Smooth muscle cell (in vitro differentiated cells): ENCODE results near the gene RBM47. TPM values are rescaled to one million over a fixed set of nuclear protein-coding genes. Genes with fewer than 3 reads are reported as not detected.

Experiments
- DNase-seq: peaks from one replicate; lab custom pipeline; 2025; ENCODE audit not compliant: unreplicated experiment; lab: John Stamatoyannopoulos, UW
- H2AFZ ChIP-seq: fragments of 200-600 bp; sonication (generic); 2 replicates; pipeline ENCODE4 v1.6.0; 2016; ENCODE audit warnings: antibody characterized with exemption, low read depth, mild to moderate bottlenecking
- H3F3A ChIP-seq: fragments of 200-600 bp; sonication (generic); 2 replicates; pipeline ENCODE4 v1.6.0; 2017; ENCODE audit warnings: antibody characterized with exemption, low read depth
- H3K27ac ChIP-seq: fragments of 200-600 bp; sonication (generic); 2 replicates; pipeline ENCODE4 v1.5.1; 2016; ENCODE audit warnings: low read depth, mild to moderate bottlenecking
- H3K27me3 ChIP-seq: fragments of 200-600 bp; sonication (generic); 2 replicates; pipeline ENCODE4 v1.6.1; 2016; ENCODE audit warnings: low read depth, mild to moderate bottlenecking
- H3K36me3 ChIP-seq: fragments of 200-600 bp; sonication (generic); 2 replicates; pipeline ENCODE4 v1.5.1; 2016; ENCODE audit warnings: low read depth
- H3K4me1 ChIP-seq: fragments of 200-600 bp; sonication (generic); 2 replicates; pipeline ENCODE4 v1.5.1; 2016; ENCODE audit warnings: low read depth
- H3K4me2 ChIP-seq: fragments of 200-600 bp; sonication (generic); 2 replicates; pipeline ENCODE4 v1.6.0; 2016; ENCODE audit warnings: mild to moderate bottlenecking
- H3K4me3 ChIP-seq: fragments of 200-600 bp; sonication (generic); 2 replicates; pipeline ENCODE4 v1.5.1; 2016; ENCODE audit warnings: mild to moderate bottlenecking
- H3K79me2 ChIP-seq: fragments of 200-600 bp; sonication (generic); 2 replicates; pipeline ENCODE4 v1.6.0; 2016; ENCODE audit warnings: low read depth, mild to moderate bottlenecking
- H3K9ac ChIP-seq: fragments of 200-600 bp; sonication (generic); 2 replicates; pipeline ENCODE4 v1.6.0; 2016; ENCODE audit warnings: low read depth
- H3K9me3 ChIP-seq: fragments of 200-600 bp; sonication (generic); replicated peaks from 2 replicates; pipeline ENCODE4 v1.5.1; 2016; ENCODE audit warnings: low read depth
- H4K20me1 ChIP-seq: fragments of 200-600 bp; sonication (generic); 2 replicates; pipeline ENCODE4 v1.6.0; 2016; ENCODE audit warnings: low read depth
- WGBS: methylation state at CpG from one replicate; pipeline ENCODE4 v1.1.7; 2016; ENCODE audit warnings: low lambda C conversion rate; 5-methylcytosine and 5-hydroxymethylcytosine counted together
- polyA plus RNA-seq: library from polyadenylated mRNA; unstranded; fragments of >200 nt; fragmentation: Nextera tagmentation; extraction: Ambion mirVana; gene quantifications from 2 replicates; pipeline ENCODE4 v1.2.1, GENCODE V29; 2016
- total RNA-seq: library from RNA; depleted of rRNA; stranded (reverse); fragments of >200 nt; gene quantifications from 2 replicates; pipeline ENCODE4 v1.2.3, GENCODE V29; 2014
- TF ChIP-seq, protein P1 (sequence below): fragments of 200-600 bp; sonication (generic); IDR thresholded peaks from 2 replicates; pipeline ENCODE4 v1.5.1; 2017; ENCODE audit warnings: borderline replicate concordance, mild to moderate bottlenecking, antibody characterized with exemption; ENCODE audit not compliant: insufficient read depth, poor library complexity, severe bottlenecking

Gene RBM47
- total and polyA plus RNA-seq, 2 experiments from 2014 or later = 3.4 to 5.5 TPM

DNA sequence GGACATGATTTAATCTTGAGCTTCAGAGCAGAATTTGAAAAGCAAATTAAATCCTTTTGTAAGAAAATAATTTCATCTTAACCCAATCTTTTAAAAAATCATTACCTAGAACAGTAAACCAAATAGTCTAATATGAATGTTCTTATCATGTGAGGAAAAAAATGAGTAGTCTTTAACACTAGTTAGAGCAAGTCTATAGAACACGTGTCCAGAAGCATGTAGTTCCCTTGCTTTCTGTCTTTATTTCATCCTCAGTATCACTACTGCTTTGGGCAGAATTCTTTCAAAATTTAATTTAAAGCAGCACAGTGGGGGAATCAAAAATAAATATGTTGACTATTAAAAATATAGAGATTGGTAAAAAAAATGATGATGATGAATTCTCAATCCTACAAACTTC lies 2.1 kb downstream of the RBM47 start:
- H2AFZ ChIP-seq = peak overlapping the region; percentile 39
- 57% methylated on average over 1 of the region's 1 CpG for WGBS
- H3K79me2 ChIP-seq = peaks cover 12% of the 10 kb centered on the region
- peaks cover 45% of the 10 kb centered on the region for H3K4me1 ChIP-seq
- H3K4me2 ChIP-seq = peak overlapping the region; percentile 98
- no peaks in the 10 kb centered on the region for H3K27me3 ChIP-seq
- no peak for DNase-seq
- H3K27ac ChIP-seq = no peak overlapping the region
- TF ChIP-seq, protein P1, sequence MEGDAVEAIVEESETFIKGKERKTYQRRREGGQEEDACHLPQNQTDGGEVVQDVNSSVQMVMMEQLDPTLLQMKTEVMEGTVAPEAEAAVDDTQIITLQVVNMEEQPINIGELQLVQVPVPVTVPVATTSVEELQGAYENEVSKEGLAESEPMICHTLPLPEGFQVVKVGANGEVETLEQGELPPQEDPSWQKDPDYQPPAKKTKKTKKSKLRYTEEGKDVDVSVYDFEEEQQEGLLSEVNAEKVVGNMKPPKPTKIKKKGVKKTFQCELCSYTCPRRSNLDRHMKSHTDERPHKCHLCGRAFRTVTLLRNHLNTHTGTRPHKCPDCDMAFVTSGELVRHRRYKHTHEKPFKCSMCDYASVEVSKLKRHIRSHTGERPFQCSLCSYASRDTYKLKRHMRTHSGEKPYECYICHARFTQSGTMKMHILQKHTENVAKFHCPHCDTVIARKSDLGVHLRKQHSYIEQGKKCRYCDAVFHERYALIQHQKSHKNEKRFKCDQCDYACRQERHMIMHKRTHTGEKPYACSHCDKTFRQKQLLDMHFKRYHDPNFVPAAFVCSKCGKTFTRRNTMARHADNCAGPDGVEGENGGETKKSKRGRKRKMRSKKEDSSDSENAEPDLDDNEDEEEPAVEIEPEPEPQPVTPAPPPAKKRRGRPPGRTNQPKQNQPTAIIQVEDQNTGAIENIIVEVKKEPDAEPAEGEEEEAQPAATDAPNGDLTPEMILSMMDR = no peak
- H3F3A ChIP-seq = peaks cover 5% of the 10 kb centered on the region
- no peaks in the 10 kb centered on the region for H3K9me3 ChIP-seq
- H4K20me1 ChIP-seq = no peaks in the 10 kb centered on the region
- no peak overlapping the region for H3K9ac ChIP-seq
- H3K4me3 ChIP-seq = peak overlapping the region; percentile 96
- no peaks in the 10 kb centered on the region for H3K36me3 ChIP-seq

DNA sequence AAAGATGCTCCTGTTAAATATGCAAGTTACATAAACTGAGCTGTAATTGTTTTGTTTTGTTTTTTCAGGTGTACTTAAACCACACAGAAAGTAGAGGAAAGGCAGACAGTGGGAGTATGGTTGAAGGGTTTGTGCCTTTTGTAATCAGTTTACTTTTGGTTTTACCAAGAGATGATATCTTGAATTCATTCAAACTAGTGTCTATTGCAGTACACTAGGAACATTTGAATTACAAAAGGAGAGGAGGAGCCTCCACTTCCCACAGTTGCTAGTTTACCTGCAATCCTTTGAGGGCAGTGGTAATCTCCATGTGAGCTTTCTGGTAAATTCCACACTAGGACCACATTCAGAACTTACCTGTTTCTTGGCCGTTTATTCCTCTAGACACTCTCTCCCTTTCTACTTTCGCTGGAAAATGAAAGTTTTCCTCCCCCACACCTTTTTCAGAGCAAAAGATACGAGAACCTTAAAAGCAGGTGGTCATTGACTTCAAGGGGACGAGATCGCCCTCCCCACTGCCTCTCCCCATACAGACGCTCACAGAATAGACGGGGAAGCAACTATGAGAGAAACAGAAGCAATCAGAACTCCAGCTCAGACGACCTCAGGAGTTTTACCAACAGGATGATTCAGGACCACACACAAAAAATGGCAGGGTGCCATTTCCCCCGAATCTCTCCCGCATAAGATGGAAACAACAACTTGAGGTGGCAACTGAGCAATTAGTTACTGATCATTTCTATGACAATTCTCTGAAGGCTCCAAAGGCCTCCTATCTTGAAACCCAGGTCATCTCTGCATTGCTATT lies 3.3 kb downstream of the RBM47 start:
- H3K27me3 ChIP-seq = no peaks in the 10 kb centered on the region
- H3K4me3 ChIP-seq = peak overlapping the region; percentile 96
- H3K4me1 ChIP-seq = peaks cover 46% of the 10 kb centered on the region
- H3K4me2 ChIP-seq = peak overlapping the region; percentile 98
- TF ChIP-seq, protein P1 = no peak
- WGBS = 27% methylated on average over 10 of the region's 10 CpGs
- H2AFZ ChIP-seq = peak overlapping the region; percentile 39
- H3K9me3 ChIP-seq = no peaks in the 10 kb centered on the region
- H3F3A ChIP-seq = peaks cover 11% of the 10 kb centered on the region
- no peak overlapping the region for H3K9ac ChIP-seq
- no peak overlapping the region for H3K27ac ChIP-seq
- H3K36me3 ChIP-seq = no peaks in the 10 kb centered on the region
- DNase-seq = no peak
- no peaks in the 10 kb centered on the region for H4K20me1 ChIP-seq
- H3K79me2 ChIP-seq = peaks cover 12% of the 10 kb centered on the region

DNA sequence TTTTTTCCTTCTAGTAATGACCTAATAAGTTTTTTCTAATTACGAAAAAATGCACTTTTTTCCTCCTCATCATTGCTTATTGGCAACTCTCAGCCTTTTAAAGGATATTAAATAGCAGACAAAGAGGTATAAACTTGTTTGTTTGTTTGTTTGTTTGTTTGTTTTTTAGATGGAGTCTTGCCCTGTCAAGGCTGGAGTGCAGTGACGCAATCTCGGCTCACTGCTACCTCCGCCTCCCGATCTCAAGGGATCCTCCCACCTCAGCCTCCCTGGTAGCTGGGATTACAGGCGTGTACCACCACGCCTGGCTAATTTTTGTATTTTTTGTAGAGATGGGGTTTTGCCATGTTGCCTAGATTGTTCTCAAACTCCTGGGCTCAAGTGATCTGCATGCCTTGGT lies 6.0 kb downstream of the RBM47 start:
- H3K27ac ChIP-seq = no peak overlapping the region

More for the DNA sequence above, 6.0 kb downstream of the RBM47 start:
- Histone ChIP-seq H3K79me2 (peaks cover 16% of the 10 kb centered on the region), H3K4me3 (no peak overlapping the region), H3F3A (peaks cover 7% of the 10 kb centered on the region), H3K4me1 (peaks cover 32% of the 10 kb centered on the region), H3K36me3 (no peaks in the 10 kb centered on the region), H2AFZ (no peak overlapping the region), H4K20me1 (no peaks in the 10 kb centered on the region), H3K9me3 (no peaks in the 10 kb centered on the region), H3K27me3 (no peaks in the 10 kb centered on the region), H3K4me2 (no peak overlapping the region), H3K9ac (no peak overlapping the region)
- DNase-seq = no peak
- WGBS = 93% methylated on average over 7 of the region's 7 CpGs
- TF ChIP-seq, protein P1 = no peak
